Activated CD4-positive, alpha-beta T cell treated with anti-CD3 and anti-CD28 coated beads for 1 hour (primary cell): Measurements from ENCODE around the gene DGCR8.
"Not testable (repeated sequence)": the region's sequence is repeated elsewhere in the genome, so short reads cannot be mapped to it uniquely, and the experiment has no call there.

ENCODE experiments used
- DNase-seq: peaks from one replicate; pipeline ENCODE4 v3.0.0-alpha.2; 2020

The DGCR8 gene

GRCh38 chr22:20156611-20157429 lies 76.8 kb downstream of the DGCR8 start:
- DNase-seq, result peak; percentile 84

- DNase-seq, result no peak
Observed at GRCh38 chr22:20157430-20158183, 77.6 kb downstream of the DGCR8 start.

GRCh38 chr22:20158391-20159036 lies 78.5 kb downstream of the DGCR8 start:
- DNase-seq, result no peak

GRCh38 chr22:20159076-20159475 lies 79.0 kb downstream of the DGCR8 start:
- DNase-seq, result no peak

GRCh38 chr22:20159531-20159930 lies 79.5 kb downstream of the DGCR8 start:
- DNase-seq, result not testable (repeated sequence)

GRCh38 chr22:20160041-20160440 lies 80.0 kb downstream of the DGCR8 start:
- no peak for DNase-seq
